ENCODE measurements around the gene MEGF10. TPM values are rescaled to one million over a fixed set of nuclear protein-coding genes. Genes with fewer than 3 reads are reported as not detected.

Gene MEGF10
- total RNA-seq: under 1 TPM; under 0.01 TPM

DNA sequence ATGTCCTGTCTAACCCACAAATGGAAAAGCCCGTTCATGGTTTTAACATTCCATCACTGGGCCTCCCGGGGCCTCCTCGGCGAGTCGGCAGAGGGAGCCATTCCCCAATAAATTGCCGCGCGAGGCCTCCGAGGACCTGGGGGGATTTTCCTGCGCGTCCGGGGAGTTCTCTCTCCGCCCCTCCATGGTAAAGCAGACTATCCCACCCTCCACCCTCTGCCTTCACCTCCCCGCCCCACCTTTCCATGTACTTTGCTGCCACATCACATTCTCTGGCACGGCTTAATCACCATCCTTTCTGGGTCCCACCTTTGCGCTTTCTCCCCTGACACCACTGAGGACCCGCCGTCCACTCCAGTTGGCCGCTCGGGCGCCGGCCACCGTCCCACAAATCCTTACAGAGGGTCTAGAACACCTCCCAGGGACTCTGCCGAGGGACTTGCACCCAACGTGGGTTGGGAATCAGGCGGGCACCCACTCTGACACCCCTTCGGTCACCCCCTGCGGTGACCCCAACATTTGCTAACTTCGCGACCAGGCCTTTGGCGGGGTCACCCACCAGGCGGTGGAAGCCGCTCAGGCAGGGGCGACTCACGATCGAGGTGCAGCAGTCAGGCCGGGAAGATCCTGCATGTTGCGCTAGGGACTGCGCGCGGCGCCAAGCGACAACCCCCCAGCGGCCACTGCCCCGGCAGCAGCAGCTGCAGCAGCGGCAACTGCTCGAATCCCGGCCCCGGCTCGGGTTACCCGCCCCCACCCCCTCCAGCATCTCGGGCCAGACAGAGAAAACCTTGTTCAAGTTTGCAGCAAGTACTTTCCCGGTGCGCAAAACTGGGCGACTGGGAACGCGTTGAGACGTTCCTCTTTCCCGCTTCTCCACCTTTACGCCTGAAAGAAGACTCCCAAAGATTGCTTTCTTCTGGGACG, at the start of gene MEGF10:
Gene MEGF10 (plus strand): TSS at position 778 of the 927 bp plus-strand sequence. CDS start 40,513 bp downstream, outside the sequence.

Small RNAs within 50 kb of the gene (small RNA-seq; reads per million reads assigned to genes)
- 0 reads per million in 2 donors for gene AC010424.1

Other genes with a start within 250 kb of the MEGF10 start
- 1 to 10 TPM; 2.3 to 6.5 TPM for gene C5orf63, start 217.3 kb upstream of the MEGF10 start, total RNA-seq
- gene PRRC1, start 226.8 kb downstream of the MEGF10 start, total RNA-seq: 10 to 100 TPM; 32.7 to 43.3 TPM

All from melanocyte of skin (primary cell).